GM12878 (cell line): ENCODE results near the gene DERL3. TPM values are rescaled to one million over a fixed set of nuclear protein-coding genes. Genes with fewer than 3 reads are reported as not detected.

Source experiments
- CBFB ChIP-seq: IDR thresholded peaks from 2 replicates; pipeline ENCODE4 v1.6.1; 2016; ENCODE audit warnings: antibody characterized with exemption, low read depth
- DPF2 ChIP-seq: fragments of 450-650 bp; IDR thresholded peaks from 2 replicates; pipeline ENCODE4 v1.6.1; 2017; ENCODE audit warnings: mild to moderate bottlenecking
- HDGF ChIP-seq: fragments of 450-650 bp; IDR thresholded peaks from 2 replicates; pipeline ENCODE4 v1.6.1; 2016; ENCODE audit warnings: antibody characterized with exemption
- IKZF1 ChIP-seq: fragments of 450-650 bp; conservative IDR thresholded peaks from 2 replicates; pipeline ENCODE4 v1.6.1; 2017; ENCODE audit warnings: antibody characterized with exemption, mild to moderate bottlenecking
- IKZF2 ChIP-seq, 2 experiments: fragments of 450-650 bp; IDR thresholded peaks; 2 replicates each; pipeline ENCODE4 v1.6.1; 2017; ENCODE audit warnings: mild to moderate bottlenecking in 2 of 2, moderate library complexity in 2 of 2
- NBN ChIP-seq: fragments of 450-650 bp; IDR thresholded peaks from 2 replicates; pipeline ENCODE4 v1.6.1; 2016
- POLR2A ChIP-seq: IDR thresholded peaks from 2 replicates; pipeline ENCODE4 v1.6.1; 2011; ENCODE audit warnings: low read depth, mild to moderate bottlenecking, low read length
- POLR2AphosphoS2 ChIP-seq: IDR thresholded peaks from 2 replicates; pipeline ENCODE4 v1.6.1; 2011; ENCODE audit warnings: low read depth, mild to moderate bottlenecking, low read length, improper control_type of control experiment, moderate library complexity
- POLR2AphosphoS5 ChIP-seq: IDR thresholded peaks from 2 replicates; pipeline ENCODE4 v1.6.1; 2011; ENCODE audit warnings: mild to moderate bottlenecking, low read length, inconsistent platforms
- SMAD5 ChIP-seq: IDR thresholded peaks from 2 replicates; pipeline ENCODE4 v1.6.1; 2016; ENCODE audit warnings: antibody characterized with exemption, low read depth
- TCF12 ChIP-seq: IDR thresholded peaks from 2 replicates; pipeline ENCODE4 v1.6.1; 2011; ENCODE audit warnings: low read depth, mild to moderate bottlenecking, low read length
- TCF3 ChIP-seq: IDR thresholded peaks from 2 replicates; pipeline ENCODE4 v1.6.1; 2012; ENCODE audit warnings: low read depth, mild to moderate bottlenecking, low read length, borderline replicate concordance; ENCODE audit not compliant: insufficient read depth
- YY1 ChIP-seq: IDR thresholded peaks from 2 replicates; pipeline ENCODE4 v1.6.1; 2011; ENCODE audit warnings: low read depth, mild to moderate bottlenecking, low read length
- polyA plus RNA-seq, 11 experiments: library from polyadenylated mRNA; depleted of rRNA in 4 of 11; unstranded in 6 of 11; stranded (reverse) in 5 of 11; fragments of >200 nt; fragmentation: Nextera tagmentation in 4 of 11; fragmentation: Illumina TruSeq in 1 of 11; extraction: Ambion mirVana in 4 of 11; extraction: Trizol in 1 of 11; gene quantifications; 1 replicate in 1 of 11; 2 replicates in 10 of 11; pipeline versions ENCODE4 v1.2.1 to v1.2.3, GENCODE V29; 2011 to 2016; ENCODE audit warnings: inconsistent platforms in 2 of 11, missing spikeins in 2 of 11, low read depth in 1 of 11
- total RNA-seq, 4 experiments: library from RNA; depleted of rRNA in 3 of 4; stranded (reverse); fragments of >200 nt in 3 of 4; fragmentation: Illumina TruSeq in 1 of 4; extraction: Trizol in 1 of 4; gene quantifications; 2 replicates each; pipeline versions ENCODE4 v1.2.1 to v1.2.3, GENCODE V29; 2013 to 2021
- TF ChIP-seq, protein P1 (sequence below): fragments of 450-650 bp; formaldehyde crosslinking; IDR thresholded peaks from 2 replicates; pipeline ENCODE4 v1.5.0; 2022; ENCODE audit warnings: mild to moderate bottlenecking, missing genetic modification characterization
- TF ChIP-seq, protein P2 (sequence below): fragments of 450-650 bp; IDR thresholded peaks from 2 replicates; pipeline ENCODE4 v1.6.1; 2017; ENCODE audit warnings: mild to moderate bottlenecking, moderate library complexity
- TF ChIP-seq, protein P3 (sequence below): IDR thresholded peaks from 2 replicates; pipeline ENCODE4 v1.6.1; 2011; ENCODE audit warnings: mild to moderate bottlenecking, low read depth, low read length, moderate library complexity; ENCODE audit not compliant: insufficient replicate concordance
- TF ChIP-seq, protein P4 (sequence below): fragments of 450-650 bp; IDR thresholded peaks from 2 replicates; pipeline ENCODE4 v1.6.1; 2017; ENCODE audit warnings: mild to moderate bottlenecking, moderate library complexity

The DERL3 gene
- total and polyA plus RNA-seq, 10 of the 15 experiments (the other 5 are each of a cell fraction or from before 2014, with no cell fraction given) = 4.1 to 52.4 (median 14.1) TPM

DNA sequence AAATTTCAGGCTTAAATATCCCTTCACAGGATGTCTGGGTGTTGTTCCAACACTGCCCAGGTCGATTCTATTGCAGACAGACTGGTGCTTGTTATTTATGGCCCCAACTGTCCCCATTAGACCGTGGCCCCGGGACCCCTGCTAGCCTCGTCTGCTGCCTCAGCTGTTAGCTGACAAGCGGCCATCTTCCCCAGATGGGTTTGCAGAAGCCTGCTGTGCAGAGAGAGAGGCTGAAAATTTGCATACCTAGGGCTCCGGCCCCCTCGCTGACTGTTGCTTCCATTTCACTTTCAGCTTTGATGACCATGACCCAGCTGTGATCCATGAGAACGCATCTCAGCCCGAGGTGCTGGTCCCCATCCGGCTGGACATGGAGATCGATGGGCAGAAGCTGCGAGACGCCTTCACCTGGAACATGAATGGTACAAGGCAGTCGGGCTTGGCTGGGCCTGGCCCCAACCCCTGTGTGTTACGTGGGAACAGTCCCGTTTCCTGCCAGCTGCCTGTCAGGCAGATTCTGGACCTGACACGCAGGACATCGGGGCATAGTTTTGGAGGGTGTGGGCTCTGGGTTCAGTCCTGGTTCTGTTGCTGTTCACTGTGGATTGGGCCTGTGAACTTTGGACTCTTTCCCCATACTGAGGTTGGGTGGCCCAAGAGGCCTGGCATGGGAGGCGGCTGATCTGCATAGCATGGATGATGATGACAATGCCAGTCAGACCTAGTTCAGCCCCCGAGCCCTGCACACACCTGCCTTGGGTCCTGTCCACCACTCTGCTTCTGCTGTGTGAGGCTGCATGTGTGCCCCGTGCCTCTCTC, 35.6 kb downstream of the DERL3 start (continued):
- TF ChIP-seq, protein P1, sequence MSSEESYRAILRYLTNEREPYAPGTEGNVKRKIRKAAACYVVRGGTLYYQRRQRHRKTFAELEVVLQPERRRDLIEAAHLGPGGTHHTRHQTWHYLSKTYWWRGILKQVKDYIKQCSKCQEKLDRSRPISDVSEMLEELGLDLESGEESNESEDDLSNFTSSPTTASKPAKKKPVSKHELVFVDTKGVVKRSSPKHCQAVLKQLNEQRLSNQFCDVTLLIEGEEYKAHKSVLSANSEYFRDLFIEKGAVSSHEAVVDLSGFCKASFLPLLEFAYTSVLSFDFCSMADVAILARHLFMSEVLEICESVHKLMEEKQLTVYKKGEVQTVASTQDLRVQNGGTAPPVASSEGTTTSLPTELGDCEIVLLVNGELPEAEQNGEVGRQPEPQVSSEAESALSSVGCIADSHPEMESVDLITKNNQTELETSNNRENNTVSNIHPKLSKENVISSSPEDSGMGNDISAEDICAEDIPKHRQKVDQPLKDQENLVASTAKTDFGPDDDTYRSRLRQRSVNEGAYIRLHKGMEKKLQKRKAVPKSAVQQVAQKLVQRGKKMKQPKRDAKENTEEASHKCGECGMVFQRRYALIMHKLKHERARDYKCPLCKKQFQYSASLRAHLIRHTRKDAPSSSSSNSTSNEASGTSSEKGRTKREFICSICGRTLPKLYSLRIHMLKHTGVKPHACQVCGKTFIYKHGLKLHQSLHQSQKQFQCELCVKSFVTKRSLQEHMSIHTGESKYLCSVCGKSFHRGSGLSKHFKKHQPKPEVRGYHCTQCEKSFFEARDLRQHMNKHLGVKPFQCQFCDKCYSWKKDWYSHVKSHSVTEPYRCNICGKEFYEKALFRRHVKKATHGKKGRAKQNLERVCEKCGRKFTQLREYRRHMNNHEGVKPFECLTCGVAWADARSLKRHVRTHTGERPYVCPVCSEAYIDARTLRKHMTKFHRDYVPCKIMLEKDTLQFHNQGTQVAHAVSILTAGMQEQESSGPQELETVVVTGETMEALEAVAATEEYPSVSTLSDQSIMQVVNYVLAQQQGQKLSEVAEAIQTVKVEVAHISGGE (CRISPR knock-in tag) = no peak
- TF ChIP-seq IKZF2 (IDR thresholded peaks at IDR 0.05) (0 out of 4 replicates have a peak, but pooled peaks of 1 of the 2 experiments have one; percentile 4), IKZF1 (peak; percentile 33; the same call in 1 of the 2 replicates), SMAD5 (0 out of 2 replicates have a peak, but pooled peaks have one; percentile 50), TCF3 (peak; percentile 56; the same call in 1 of the 2 replicates), NBN (no peak), CBFB (no peak), YY1 (peak; percentile 94), DPF2 (0 out of 2 replicates have a peak, but pooled peaks have one; percentile 44), POLR2AphosphoS5 (peak; percentile 78), POLR2AphosphoS2 (0 out of 2 replicates have a peak, but pooled peaks have one; percentile 26), POLR2A (peak; percentile 83), HDGF (peak; percentile 40; the same call in 1 of the 2 replicates), TCF12 (0 out of 2 replicates have a peak, but pooled peaks have one; percentile 27)
- TF ChIP-seq, protein P2, sequence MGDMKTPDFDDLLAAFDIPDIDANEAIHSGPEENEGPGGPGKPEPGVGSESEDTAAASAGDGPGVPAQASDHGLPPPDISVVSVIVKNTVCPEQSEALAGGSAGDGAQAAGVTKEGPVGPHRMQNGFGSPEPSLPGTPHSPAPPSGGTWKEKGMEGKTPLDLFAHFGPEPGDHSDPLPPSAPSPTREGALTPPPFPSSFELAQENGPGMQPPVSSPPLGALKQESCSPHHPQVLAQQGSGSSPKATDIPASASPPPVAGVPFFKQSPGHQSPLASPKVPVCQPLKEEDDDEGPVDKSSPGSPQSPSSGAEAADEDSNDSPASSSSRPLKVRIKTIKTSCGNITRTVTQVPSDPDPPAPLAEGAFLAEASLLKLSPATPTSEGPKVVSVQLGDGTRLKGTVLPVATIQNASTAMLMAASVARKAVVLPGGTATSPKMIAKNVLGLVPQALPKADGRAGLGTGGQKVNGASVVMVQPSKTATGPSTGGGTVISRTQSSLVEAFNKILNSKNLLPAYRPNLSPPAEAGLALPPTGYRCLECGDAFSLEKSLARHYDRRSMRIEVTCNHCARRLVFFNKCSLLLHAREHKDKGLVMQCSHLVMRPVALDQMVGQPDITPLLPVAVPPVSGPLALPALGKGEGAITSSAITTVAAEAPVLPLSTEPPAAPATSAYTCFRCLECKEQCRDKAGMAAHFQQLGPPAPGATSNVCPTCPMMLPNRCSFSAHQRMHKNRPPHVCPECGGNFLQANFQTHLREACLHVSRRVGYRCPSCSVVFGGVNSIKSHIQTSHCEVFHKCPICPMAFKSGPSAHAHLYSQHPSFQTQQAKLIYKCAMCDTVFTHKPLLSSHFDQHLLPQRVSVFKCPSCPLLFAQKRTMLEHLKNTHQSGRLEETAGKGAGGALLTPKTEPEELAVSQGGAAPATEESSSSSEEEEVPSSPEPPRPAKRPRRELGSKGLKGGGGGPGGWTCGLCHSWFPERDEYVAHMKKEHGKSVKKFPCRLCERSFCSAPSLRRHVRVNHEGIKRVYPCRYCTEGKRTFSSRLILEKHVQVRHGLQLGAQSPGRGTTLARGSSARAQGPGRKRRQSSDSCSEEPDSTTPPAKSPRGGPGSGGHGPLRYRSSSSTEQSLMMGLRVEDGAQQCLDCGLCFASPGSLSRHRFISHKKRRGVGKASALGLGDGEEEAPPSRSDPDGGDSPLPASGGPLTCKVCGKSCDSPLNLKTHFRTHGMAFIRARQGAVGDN = peak; percentile 97
- TF ChIP-seq, protein P3, sequence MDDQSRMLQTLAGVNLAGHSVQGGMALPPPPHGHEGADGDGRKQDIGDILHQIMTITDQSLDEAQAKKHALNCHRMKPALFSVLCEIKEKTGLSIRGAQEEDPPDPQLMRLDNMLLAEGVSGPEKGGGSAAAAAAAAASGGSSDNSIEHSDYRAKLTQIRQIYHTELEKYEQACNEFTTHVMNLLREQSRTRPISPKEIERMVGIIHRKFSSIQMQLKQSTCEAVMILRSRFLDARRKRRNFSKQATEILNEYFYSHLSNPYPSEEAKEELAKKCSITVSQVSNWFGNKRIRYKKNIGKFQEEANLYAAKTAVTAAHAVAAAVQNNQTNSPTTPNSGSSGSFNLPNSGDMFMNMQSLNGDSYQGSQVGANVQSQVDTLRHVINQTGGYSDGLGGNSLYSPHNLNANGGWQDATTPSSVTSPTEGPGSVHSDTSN = peak; percentile 24
- TF ChIP-seq, protein P4, sequence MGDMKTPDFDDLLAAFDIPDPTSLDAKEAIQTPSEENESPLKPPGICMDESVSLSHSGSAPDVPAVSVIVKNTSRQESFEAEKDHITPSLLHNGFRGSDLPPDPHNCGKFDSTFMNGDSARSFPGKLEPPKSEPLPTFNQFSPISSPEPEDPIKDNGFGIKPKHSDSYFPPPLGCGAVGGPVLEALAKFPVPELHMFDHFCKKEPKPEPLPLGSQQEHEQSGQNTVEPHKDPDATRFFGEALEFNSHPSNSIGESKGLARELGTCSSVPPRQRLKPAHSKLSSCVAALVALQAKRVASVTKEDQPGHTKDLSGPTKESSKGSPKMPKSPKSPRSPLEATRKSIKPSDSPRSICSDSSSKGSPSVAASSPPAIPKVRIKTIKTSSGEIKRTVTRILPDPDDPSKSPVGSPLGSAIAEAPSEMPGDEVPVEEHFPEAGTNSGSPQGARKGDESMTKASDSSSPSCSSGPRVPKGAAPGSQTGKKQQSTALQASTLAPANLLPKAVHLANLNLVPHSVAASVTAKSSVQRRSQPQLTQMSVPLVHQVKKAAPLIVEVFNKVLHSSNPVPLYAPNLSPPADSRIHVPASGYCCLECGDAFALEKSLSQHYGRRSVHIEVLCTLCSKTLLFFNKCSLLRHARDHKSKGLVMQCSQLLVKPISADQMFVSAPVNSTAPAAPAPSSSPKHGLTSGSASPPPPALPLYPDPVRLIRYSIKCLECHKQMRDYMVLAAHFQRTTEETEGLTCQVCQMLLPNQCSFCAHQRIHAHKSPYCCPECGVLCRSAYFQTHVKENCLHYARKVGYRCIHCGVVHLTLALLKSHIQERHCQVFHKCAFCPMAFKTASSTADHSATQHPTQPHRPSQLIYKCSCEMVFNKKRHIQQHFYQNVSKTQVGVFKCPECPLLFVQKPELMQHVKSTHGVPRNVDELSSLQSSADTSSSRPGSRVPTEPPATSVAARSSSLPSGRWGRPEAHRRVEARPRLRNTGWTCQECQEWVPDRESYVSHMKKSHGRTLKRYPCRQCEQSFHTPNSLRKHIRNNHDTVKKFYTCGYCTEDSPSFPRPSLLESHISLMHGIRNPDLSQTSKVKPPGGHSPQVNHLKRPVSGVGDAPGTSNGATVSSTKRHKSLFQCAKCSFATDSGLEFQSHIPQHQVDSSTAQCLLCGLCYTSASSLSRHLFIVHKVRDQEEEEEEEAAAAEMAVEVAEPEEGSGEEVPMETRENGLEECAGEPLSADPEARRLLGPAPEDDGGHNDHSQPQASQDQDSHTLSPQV = peak; percentile 79; the same call in 1 of the 2 replicates
